ENCODE results near the gene SLC6A3.

DNA sequence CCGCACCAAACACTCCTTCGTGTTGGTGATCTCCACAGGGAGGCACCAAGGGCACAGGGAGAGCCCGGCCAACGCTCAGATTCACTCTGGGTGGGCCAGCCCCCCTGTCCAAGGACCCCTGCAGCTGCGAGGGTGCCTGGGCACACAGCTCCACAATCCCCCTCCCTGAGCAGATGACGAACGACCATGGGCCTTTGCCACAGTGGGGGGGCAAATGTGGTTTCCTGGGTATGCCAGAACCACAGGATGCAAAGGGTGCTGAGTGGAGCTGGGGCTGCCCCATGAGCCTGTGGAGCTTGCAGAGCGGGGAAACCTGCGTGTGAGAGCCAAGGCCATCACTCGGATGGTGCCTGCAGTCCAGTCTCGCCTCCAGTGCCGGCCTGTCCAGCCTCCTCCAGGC is 47.5 kb upstream of the SLC6A3 start:
- TF ChIP-seq REST (IDR thresholded peaks at IDR 0.05; ENCODE audit: insufficient read depth in 1 of 2, low read depth in 2 of 2, low read length in 2 of 2) (no peak), TAF1 (IDR thresholded peaks at IDR 0.05; ENCODE audit: borderline replicate concordance, insufficient read depth, low read length) (no peak), POLR2AphosphoS5 (IDR thresholded peaks at IDR 0.05; ENCODE audit: low read depth, low read length) (no peak), SIN3A (IDR thresholded peaks at IDR 0.05; ENCODE audit: borderline replicate concordance, insufficient read depth, low read length) (no peak)
